ENCODE measurements around the gene AHCYL2. TPM values are rescaled to one million over a fixed set of nuclear protein-coding genes. Genes with fewer than 3 reads are reported as not detected.

Gene AHCYL2
- total RNA-seq, 1 experiment from 2014 or later = 4.2 TPM

Small RNA genes within 50 kb of the gene (small RNA-seq; reads per million reads assigned to genes)
- gene AC009244.1 (not detected), gene SNRPGP3 (not detected)

Other genes with a start within 250 kb of the AHCYL2 start
- 50.4 and 63.4 TPM in 2 replicates for gene TNPO3, start 169.9 kb upstream of the AHCYL2 start, total RNA-seq (2014; rRNA removed; shearing (Covaris generic))
- gene TSPAN33, start 80.3 kb upstream of the AHCYL2 start, total RNA-seq (2014; rRNA removed; shearing (Covaris generic)) = 0.08 and 0.20 TPM in 2 replicates
- gene SMO, start 36.4 kb upstream of the AHCYL2 start, total RNA-seq (2014; rRNA removed; shearing (Covaris generic)) = 15.8 and 16.1 TPM in 2 replicates
- 14.3 and 15.2 TPM in 2 replicates for gene STRIP2, start 209.4 kb downstream of the AHCYL2 start, total RNA-seq (2014; rRNA removed; shearing (Covaris generic))

All from HT1080 (cell line).